Measurements from ENCODE around the gene PTPN14.

PTPN14 gene

GRCh38 chr1:214354440-214355148 is 196.8 kb downstream of the PTPN14 start:
- no peak for DNase-seq

- no peak for DNase-seq
These were observed 198.6 kb downstream of the PTPN14 start for GRCh38 chr1:214352838-214353237.

- DNase-seq = no peak
These were observed 199.7 kb downstream of the PTPN14 start for GRCh38 chr1:214351551-214352277.

- no peak for DNase-seq
These were observed 201.6 kb downstream of the PTPN14 start for GRCh38 chr1:214349781-214350180.

- no peak for DNase-seq
These were observed 202.4 kb downstream of the PTPN14 start for GRCh38 chr1:214349008-214349407.

GRCh38 chr1:214344897-214345296 is 206.5 kb downstream of the PTPN14 start:
- no peak for DNase-seq

- DNase-seq = no peak
These were observed 208.9 kb downstream of the PTPN14 start for GRCh38 chr1:214342525-214342924.

- DNase-seq = no peak
These were observed 209.5 kb downstream of the PTPN14 start for GRCh38 chr1:214341932-214342331.

- no peak for DNase-seq
These were observed 209.9 kb downstream of the PTPN14 start for GRCh38 chr1:214341459-214341858.

- DNase-seq = no peak
These were observed 213.2 kb downstream of the PTPN14 start for GRCh38 chr1:214338212-214338611.

GRCh38 chr1:214337511-214337910 is 213.9 kb downstream of the PTPN14 start:
- no peak for DNase-seq

GRCh38 chr1:214337015-214337414 is 214.4 kb downstream of the PTPN14 start:
- no peak for DNase-seq

- DNase-seq = no peak
These were observed 215.8 kb downstream of the PTPN14 start for GRCh38 chr1:214335567-214335966.

- peak in 4 of 6 experiments; percentile 2 to 35 (median 6) for DNase-seq
These were observed 218.2 kb downstream of the PTPN14 start for GRCh38 chr1:214332946-214333798.

- DNase-seq = peak; percentile 6 to 52 (median 22)
These were observed 219.5 kb downstream of the PTPN14 start for GRCh38 chr1:214331827-214332423.

GRCh38 chr1:214331180-214331579 is 220.2 kb downstream of the PTPN14 start:
- no peak for DNase-seq

GRCh38 chr1:214330715-214331114 is 220.7 kb downstream of the PTPN14 start:
- no peak for DNase-seq

GRCh38 chr1:214330222-214330621 is 221.2 kb downstream of the PTPN14 start:
- no peak for DNase-seq

GRCh38 chr1:214329470-214330220 is 221.8 kb downstream of the PTPN14 start:
- DNase-seq = no peak

GRCh38 chr1:214328770-214329469 is 222.5 kb downstream of the PTPN14 start:
- peak; percentile 42 to 83 (median 62) for DNase-seq

GRCh38 chr1:214327514-214327913 is 223.9 kb downstream of the PTPN14 start:
- DNase-seq = no peak

- no peak for DNase-seq
These were observed 225.0 kb downstream of the PTPN14 start for GRCh38 chr1:214326406-214326805.
